Neural progenitor cell (in vitro differentiated cells): ENCODE data around the gene PCNX2. TPM values are rescaled to one million over a fixed set of nuclear protein-coding genes. Genes with fewer than 3 reads are reported as not detected.

ENCODE experiments used
- DNase-seq: peaks from one replicate; pipeline ENCODE4 v3.0.0-alpha.2; 2016; ENCODE audit warnings: low spot score
- H2AFZ ChIP-seq: fragments of 200-600 bp; sonication (generic); replicated peaks from 2 replicates; pipeline ENCODE4 v1.6.1; 2016; ENCODE audit warnings: antibody characterized with exemption
- H3F3A ChIP-seq: fragments of 200-600 bp; sonication (generic); 2 replicates; pipeline ENCODE4 v1.6.1; 2016; ENCODE audit warnings: antibody characterized with exemption, low read depth
- H3K27ac ChIP-seq: fragments of 200-600 bp; sonication (generic); 2 replicates; pipeline ENCODE4 v1.5.1; 2016; ENCODE audit warnings: mild to moderate bottlenecking
- H3K27me3 ChIP-seq: fragments of 200-600 bp; sonication (generic); 2 replicates; pipeline ENCODE4 v1.6.1; 2016; ENCODE audit warnings: mild to moderate bottlenecking, moderate library complexity
- H3K36me3 ChIP-seq: fragments of 200-600 bp; sonication (generic); 2 replicates; pipeline ENCODE4 v1.5.1; 2016
- H3K4me1 ChIP-seq: fragments of 200-600 bp; sonication (generic); 2 replicates; pipeline ENCODE4 v1.6.1; 2016; ENCODE audit warnings: mixed run types
- H3K4me2 ChIP-seq: fragments of 200-600 bp; sonication (generic); 2 replicates; pipeline ENCODE4 v1.6.1; 2016
- H3K4me3 ChIP-seq: fragments of 200-600 bp; sonication (generic); 2 replicates; pipeline ENCODE4 v1.5.1; 2016
- H3K79me2 ChIP-seq: fragments of 200-600 bp; sonication (generic); 2 replicates; pipeline ENCODE4 v1.6.1; 2016; ENCODE audit warnings: low read depth
- H3K9ac ChIP-seq: fragments of 200-600 bp; sonication (generic); 2 replicates; pipeline ENCODE4 v1.6.1; 2016
- H3K9me3 ChIP-seq: fragments of 200-600 bp; sonication (generic); 2 replicates; pipeline ENCODE4 v1.5.1; 2016; ENCODE audit warnings: low read depth
- H4K20me1 ChIP-seq: fragments of 200-600 bp; sonication (generic); 2 replicates; pipeline ENCODE4 v1.6.1; 2016; ENCODE audit warnings: low read depth
- H3K27ac Mint-ChIP-seq: 3 replicates; pipeline ENCODE4 v1.8.0; 2021; ENCODE audit warnings: mixed read lengths
- H3K27me3 Mint-ChIP-seq: 2 replicates; pipeline ENCODE4 v1.8.0; 2022; ENCODE audit warnings: low read depth, mild to moderate bottlenecking, inconsistent platforms, moderate library complexity, mixed read lengths; ENCODE audit not compliant: insufficient read depth
- H3K36me3 Mint-ChIP-seq: 3 replicates; pipeline ENCODE4 v1.8.0; 2021; ENCODE audit warnings: mixed read lengths
- H3K4me1 Mint-ChIP-seq: 3 replicates; pipeline ENCODE4 v1.8.0; 2021; ENCODE audit warnings: mixed read lengths
- H3K4me3 Mint-ChIP-seq: 3 replicates; pipeline ENCODE4 v1.8.0; 2021; ENCODE audit warnings: mild to moderate bottlenecking, moderate library complexity, mixed read lengths
- H3K9me3 Mint-ChIP-seq: 3 replicates; pipeline ENCODE4 v1.8.0; 2020; ENCODE audit warnings: mixed read lengths
- EZH2 ChIP-seq: fragments of 200-600 bp; sonication (generic); IDR thresholded peaks from 2 replicates; pipeline ENCODE4 v1.6.1; 2017; ENCODE audit warnings: antibody characterized with exemption, mild to moderate bottlenecking, moderate library complexity
- EZH2phosphoT487 ChIP-seq: fragments of 200-600 bp; sonication (generic); IDR thresholded peaks from 2 replicates; pipeline ENCODE4 v1.6.1; 2017; ENCODE audit warnings: antibody characterized with exemption
- total RNA-seq: library from RNA; depleted of rRNA; stranded (reverse); fragments of >200 nt; gene quantifications from 2 replicates; pipeline ENCODE4 v1.2.3, GENCODE V29; 2015; ENCODE audit warnings: low replicate concordance
- TF ChIP-seq, protein P1 (sequence below): fragments of 200-600 bp; sonication (generic); IDR thresholded peaks from 2 replicates; pipeline ENCODE4 v1.5.1; 2017; ENCODE audit warnings: antibody characterized with exemption, mild to moderate bottlenecking

Gene PCNX2
- total RNA-seq, 1 donor from 2014 or later: 30.8 TPM

DNA sequence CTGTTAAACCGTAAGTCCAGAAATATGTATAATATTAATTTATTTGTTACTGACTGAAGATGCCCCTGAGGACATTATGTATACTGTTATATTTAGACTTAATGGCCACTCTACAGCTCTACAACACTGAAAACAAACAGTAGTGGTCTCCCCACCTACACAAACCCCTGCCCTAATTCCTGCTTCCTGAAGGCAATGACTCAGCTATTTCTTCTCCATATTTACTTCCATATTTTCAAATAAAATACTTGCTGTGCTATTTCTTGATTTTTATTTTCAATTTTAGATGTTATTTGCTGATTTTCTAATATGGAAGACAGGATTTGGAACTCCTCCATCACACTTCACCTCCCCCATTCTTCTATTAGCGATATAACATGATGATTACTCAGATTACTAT is 97.6 kb downstream of the PCNX2 start:
- Histone ChIP-seq H3K36me3 (no peaks in the 10 kb centered on the region), H3K4me2 (no peak overlapping the region), H3K9ac (no peak overlapping the region), H3K79me2 (no peaks in the 10 kb centered on the region), H3K4me1 (no peaks in the 10 kb centered on the region), H4K20me1 (no peaks in the 10 kb centered on the region), H3K9me3 (no peaks in the 10 kb centered on the region), H3K27me3 (no peaks in the 10 kb centered on the region), H3K4me3 (no peak overlapping the region), H3K27ac (no peak overlapping the region), H2AFZ (no peak overlapping the region), H3F3A (no peaks in the 10 kb centered on the region)
- Mint-ChIP-seq H3K4me3 (no peak overlapping the region), H3K27me3 (no peaks in the 10 kb centered on the region), H3K36me3 (peaks cover 47% of the 10 kb centered on the region), H3K4me1 (no peaks in the 10 kb centered on the region), H3K9me3 (peaks cover 17% of the 10 kb centered on the region), H3K27ac (no peak overlapping the region)
- no peak for TF ChIP-seq EZH2phosphoT487
- TF ChIP-seq, protein P1, sequence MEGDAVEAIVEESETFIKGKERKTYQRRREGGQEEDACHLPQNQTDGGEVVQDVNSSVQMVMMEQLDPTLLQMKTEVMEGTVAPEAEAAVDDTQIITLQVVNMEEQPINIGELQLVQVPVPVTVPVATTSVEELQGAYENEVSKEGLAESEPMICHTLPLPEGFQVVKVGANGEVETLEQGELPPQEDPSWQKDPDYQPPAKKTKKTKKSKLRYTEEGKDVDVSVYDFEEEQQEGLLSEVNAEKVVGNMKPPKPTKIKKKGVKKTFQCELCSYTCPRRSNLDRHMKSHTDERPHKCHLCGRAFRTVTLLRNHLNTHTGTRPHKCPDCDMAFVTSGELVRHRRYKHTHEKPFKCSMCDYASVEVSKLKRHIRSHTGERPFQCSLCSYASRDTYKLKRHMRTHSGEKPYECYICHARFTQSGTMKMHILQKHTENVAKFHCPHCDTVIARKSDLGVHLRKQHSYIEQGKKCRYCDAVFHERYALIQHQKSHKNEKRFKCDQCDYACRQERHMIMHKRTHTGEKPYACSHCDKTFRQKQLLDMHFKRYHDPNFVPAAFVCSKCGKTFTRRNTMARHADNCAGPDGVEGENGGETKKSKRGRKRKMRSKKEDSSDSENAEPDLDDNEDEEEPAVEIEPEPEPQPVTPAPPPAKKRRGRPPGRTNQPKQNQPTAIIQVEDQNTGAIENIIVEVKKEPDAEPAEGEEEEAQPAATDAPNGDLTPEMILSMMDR: no peak
- TF ChIP-seq EZH2: no peak
- no peak for DNase-seq

DNA sequence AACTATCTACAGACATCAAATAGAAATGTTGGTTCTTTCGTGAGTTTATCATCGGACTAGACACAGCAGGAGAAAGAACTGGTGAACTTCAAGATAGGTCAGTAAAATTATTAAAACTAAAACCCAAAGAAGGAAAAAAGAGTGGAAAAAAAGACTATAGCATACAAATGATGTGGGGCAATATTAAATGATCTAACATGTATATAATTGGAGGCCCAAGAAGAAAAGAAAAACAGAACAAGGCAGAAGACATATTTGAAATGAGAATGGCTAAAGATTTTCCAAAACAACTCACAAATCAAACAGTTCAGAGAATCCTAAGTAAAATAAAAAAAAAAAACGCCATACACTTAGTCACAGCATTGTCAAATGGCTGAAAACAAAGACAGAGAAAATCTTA is 101.8 kb downstream of the PCNX2 start:
- Histone ChIP-seq H4K20me1 (no peaks in the 10 kb centered on the region), H3K36me3 (no peaks in the 10 kb centered on the region), H2AFZ (no peak overlapping the region), H3K9me3 (no peaks in the 10 kb centered on the region), H3K27ac (no peak overlapping the region), H3K27me3 (no peaks in the 10 kb centered on the region), H3K9ac (no peak overlapping the region), H3K4me2 (no peak overlapping the region), H3F3A (no peaks in the 10 kb centered on the region), H3K79me2 (no peaks in the 10 kb centered on the region), H3K4me1 (no peaks in the 10 kb centered on the region), H3K4me3 (no peak overlapping the region)
- no peak for DNase-seq
- H3K4me1 Mint-ChIP-seq: no peaks in the 10 kb centered on the region
- H3K27me3 Mint-ChIP-seq: no peaks in the 10 kb centered on the region
- no peak overlapping the region for H3K4me3 Mint-ChIP-seq
- TF ChIP-seq EZH2phosphoT487 (no peak), EZH2 (no peak)
- TF ChIP-seq, protein P1: no peak
- peaks cover 17% of the 10 kb centered on the region for H3K9me3 Mint-ChIP-seq
- H3K27ac Mint-ChIP-seq: no peak overlapping the region
- peaks cover 36% of the 10 kb centered on the region for H3K36me3 Mint-ChIP-seq

- H3K9me3 Mint-ChIP-seq: peaks cover 17% of the 10 kb centered on the region
- Histone ChIP-seq H3K79me2 (no peaks in the 10 kb centered on the region), H2AFZ (no peak overlapping the region), H3K9ac (no peak overlapping the region), H3K27ac (no peak overlapping the region), H3K36me3 (no peaks in the 10 kb centered on the region), H3K4me1 (no peaks in the 10 kb centered on the region), H3K27me3 (no peaks in the 10 kb centered on the region), H4K20me1 (no peaks in the 10 kb centered on the region), H3K9me3 (no peaks in the 10 kb centered on the region), H3K4me2 (no peak overlapping the region), H3K4me3 (no peak overlapping the region), H3F3A (no peaks in the 10 kb centered on the region)
- peaks cover 24% of the 10 kb centered on the region for H3K36me3 Mint-ChIP-seq
- H3K27ac Mint-ChIP-seq: no peak overlapping the region
- DNase-seq: no peak
- TF ChIP-seq, protein P1: no peak
- TF ChIP-seq EZH2: no peak
- no peaks in the 10 kb centered on the region for H3K27me3 Mint-ChIP-seq
- H3K4me3 Mint-ChIP-seq: no peak overlapping the region
- H3K4me1 Mint-ChIP-seq: no peaks in the 10 kb centered on the region
These were observed 104.5 kb downstream of the PCNX2 start for GRCh38 chr1:233190987-233191386.

- TF ChIP-seq, protein P1: no peak
- TF ChIP-seq EZH2: no peak
- TF ChIP-seq EZH2phosphoT487: no peak
- Mint-ChIP-seq H3K27ac (no peak overlapping the region), H3K4me3 (no peak overlapping the region), H3K36me3 (peaks cover 17% of the 10 kb centered on the region), H3K27me3 (no peaks in the 10 kb centered on the region), H3K4me1 (no peaks in the 10 kb centered on the region), H3K9me3 (peaks cover 8% of the 10 kb centered on the region)
- no peak overlapping the region for H3K27ac ChIP-seq
- no peaks in the 10 kb centered on the region for H3F3A ChIP-seq
- no peak for DNase-seq
- no peaks in the 10 kb centered on the region for H4K20me1 ChIP-seq
- H3K4me1 ChIP-seq: no peaks in the 10 kb centered on the region
- no peaks in the 10 kb centered on the region for H3K79me2 ChIP-seq
- no peak overlapping the region for H3K9ac ChIP-seq
- H3K27me3 ChIP-seq: no peaks in the 10 kb centered on the region
- H3K36me3 ChIP-seq: no peaks in the 10 kb centered on the region
- H3K4me2 ChIP-seq: no peak overlapping the region
- H3K9me3 ChIP-seq: no peaks in the 10 kb centered on the region
- no peak overlapping the region for H3K4me3 ChIP-seq
- no peak overlapping the region for H2AFZ ChIP-seq
These were observed 106.0 kb downstream of the PCNX2 start for GRCh38 chr1:233189526-233189925.
